ENCODE measurements around the gene GDF2.

The GDF2 gene

DNA sequence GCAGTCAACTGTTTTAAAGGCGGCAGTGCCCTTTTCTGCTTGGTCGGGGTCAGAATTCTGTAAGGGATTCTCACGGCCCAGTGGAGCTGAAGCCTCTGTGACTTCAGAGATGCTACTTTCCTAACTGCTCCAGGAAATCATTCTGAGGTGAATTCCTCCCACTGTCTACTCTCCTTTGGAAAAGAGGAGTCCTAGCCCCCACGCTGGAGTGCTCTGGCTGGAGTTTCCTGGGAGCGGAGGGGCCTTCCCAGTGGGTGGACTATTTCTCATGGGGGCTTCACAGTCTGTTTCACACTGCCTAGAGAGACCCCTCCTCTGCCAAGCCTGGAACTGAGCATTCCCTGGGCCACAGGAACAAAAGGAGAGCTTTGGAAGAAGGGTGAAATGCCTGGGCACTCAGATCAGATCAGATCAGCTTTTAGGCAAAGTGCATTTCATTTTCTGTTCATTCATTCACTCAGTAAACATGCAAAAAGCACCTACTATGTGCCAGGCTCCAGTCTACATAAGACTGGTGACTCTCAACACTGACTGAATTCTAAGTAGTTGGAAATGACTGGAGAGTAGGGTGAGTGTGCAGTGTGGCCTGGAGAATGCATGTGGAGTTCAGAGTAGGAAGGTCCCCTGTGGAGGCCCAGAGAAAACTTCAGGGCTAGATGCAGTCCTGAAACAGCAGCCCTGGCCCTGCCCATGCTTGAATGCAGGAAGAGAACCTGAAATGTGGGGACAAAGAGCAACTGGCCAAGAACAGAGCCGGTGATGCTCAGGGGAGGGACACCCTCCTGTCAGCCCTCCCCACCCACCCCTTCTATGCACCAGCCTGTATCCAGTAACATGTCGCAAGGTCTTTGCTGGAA is 49.6 kb downstream of the GDF2 start:
- DNase-seq: no peak

DNA sequence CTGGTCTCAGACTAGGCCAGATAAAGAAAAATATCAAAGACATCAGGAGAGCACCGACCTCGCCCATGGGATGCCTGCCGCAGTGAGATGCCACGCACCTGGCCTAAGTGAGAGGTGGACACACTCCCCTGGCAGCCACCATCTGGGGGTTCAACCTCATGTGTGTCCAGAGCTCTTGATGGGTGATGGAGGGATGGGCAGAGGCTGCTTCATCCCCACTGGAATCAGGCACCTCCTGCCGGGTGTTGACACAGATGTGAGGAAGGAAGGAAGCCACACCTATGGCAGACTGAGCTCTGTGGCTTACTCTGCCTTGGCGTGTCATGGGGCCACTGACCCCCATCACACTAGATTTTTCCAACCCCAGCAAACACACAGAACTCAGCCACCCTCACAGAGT is 50.5 kb downstream of the GDF2 start:
- no peak for DNase-seq

GRCh38 chr10:47374611-47375536 is 52.6 kb downstream of the GDF2 start:
- DNase-seq: no peak

DNA sequence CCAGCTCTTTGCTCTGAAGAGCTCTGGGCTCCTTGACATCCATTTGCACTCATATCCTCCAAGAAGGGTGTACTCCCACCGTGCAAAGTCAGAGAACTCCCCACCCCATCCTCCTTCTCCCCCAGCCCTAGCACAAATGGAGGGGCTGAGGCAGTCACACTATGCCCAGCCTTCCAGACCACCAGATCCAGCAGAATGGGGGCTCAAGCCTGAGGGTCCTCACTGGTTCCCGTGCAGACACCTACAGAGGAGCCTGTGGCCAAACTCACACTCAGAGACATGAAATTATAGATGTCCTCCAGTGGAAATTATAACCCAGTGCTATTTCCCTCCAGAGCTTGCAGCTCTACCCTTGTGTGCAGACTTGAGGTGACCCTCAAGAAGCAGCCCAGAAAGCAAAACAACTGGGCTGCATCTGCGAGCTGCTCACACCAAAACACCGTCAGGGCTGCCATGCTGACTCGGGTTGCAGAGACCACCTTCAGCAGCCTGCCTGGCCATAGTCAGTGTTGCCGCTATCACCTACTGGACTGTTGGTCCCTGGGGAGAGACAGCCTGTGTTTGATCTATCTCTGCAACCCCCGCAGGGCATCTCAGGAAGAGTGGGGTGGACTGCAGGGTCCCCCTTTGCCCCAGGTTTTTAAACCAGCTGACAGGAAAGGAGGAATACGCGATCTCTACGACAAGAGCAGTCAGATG is 54.4 kb downstream of the GDF2 start:
- DNase-seq: no peak
